OCI-LY7 (cell line): ENCODE data around the gene SPATA32.

Experiments
- CTCF ChIP-seq: fragments of 200-600 bp; sonication (generic); conservative IDR thresholded peaks from 2 replicates; pipeline ENCODE4 v1.5.1; 2014; ENCODE audit warnings: mild to moderate bottlenecking, antibody characterized with exemption, low read length, moderate library complexity, mixed read lengths
- EZH2phosphoT487 ChIP-seq: fragments of 200-600 bp; sonication (generic); IDR thresholded peaks from 2 replicates; pipeline ENCODE4 v1.6.1; 2018; ENCODE audit warnings: low read depth, borderline replicate concordance, mild to moderate bottlenecking, mixed run types, antibody characterized with exemption, low read length, moderate library complexity, mixed read lengths

- TF ChIP-seq CTCF (no peak), EZH2phosphoT487 (no peak)
Observed at GRCh38 chr17:45229681-45230409, 32.0 kb downstream of the SPATA32 start.
